ENCODE results near the gene CCDC74B.
"Not testable (repeated sequence)": the region's sequence is repeated elsewhere in the genome, so short reads cannot be mapped to it uniquely, and the experiment has no call there.

The CCDC74B gene

DNA sequence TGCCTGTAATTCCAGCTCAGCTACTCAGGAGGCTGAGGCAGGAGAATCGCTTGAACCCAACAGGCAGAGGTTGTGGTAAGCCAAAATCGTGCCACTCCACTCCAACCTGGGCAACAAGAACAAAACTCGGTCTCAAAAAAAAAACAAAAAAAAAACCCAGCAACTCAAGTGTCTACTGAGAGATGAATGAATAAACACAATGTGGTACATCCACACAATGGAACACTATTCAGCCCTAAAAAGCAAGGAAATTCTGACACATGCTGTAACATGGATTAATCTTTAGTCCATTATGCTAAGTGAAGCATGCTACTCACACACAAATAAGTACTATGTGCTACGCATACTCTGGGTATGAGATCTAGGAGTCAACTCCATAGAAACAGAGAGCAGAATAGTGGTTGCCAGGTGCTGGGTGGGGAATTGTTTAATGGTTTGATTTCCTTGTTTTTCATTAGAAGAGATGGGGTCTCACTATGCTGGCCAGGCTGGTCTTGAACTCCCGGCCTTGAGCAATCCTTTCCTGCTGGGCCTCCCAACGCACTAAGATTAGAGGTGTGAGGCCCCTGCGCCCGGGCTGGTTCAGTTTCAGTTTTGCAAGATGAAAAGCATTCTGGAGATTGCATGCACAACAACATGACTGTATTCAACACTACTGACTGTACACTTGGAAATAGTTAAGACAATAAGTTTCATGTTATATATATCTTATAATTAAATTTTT, 20.5 kb upstream of the CCDC74B start:
- no peak for DNase-seq

DNA sequence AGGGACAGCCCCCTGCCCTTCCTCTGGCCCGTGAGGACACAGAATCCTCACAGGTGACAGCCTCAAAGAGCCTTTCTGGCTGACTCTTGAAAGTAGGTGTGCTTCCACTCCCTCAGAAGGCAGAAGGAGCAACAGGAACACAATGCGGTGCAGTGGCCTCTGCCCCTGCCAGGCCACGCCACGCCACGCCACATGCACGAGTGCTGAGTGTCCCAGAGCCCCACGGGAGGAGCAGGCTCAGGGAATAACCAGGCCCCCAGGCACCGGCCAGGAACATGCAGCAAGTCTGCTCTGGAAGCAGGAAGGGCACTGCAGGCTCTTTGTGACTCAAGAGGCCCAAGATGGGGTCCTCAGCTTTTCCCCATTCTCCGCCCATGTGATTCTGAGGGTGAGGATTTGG, 18.1 kb upstream of the CCDC74B start:
- DNase-seq, result no peak

DNA sequence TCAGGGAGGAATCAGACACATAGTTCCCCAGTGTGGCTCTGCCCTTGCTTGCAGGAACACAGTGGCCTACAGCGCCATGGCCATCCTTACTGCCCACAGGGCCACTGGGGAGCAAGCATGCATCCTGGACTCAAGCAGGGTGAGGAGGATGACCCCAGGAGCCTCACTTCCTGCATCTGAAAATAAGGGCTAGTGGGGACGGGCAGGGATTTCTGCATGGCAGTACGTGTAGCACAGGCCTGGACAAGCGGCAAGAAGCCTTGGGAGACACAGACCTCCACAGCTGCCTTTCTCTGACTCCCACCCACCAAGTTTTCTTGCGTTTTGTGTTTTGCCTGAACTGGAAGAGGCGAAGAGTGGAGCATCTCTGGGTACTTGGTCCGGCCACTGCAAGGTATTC, 17.6 kb upstream of the CCDC74B start:
- not testable (repeated sequence) for DNase-seq

DNA sequence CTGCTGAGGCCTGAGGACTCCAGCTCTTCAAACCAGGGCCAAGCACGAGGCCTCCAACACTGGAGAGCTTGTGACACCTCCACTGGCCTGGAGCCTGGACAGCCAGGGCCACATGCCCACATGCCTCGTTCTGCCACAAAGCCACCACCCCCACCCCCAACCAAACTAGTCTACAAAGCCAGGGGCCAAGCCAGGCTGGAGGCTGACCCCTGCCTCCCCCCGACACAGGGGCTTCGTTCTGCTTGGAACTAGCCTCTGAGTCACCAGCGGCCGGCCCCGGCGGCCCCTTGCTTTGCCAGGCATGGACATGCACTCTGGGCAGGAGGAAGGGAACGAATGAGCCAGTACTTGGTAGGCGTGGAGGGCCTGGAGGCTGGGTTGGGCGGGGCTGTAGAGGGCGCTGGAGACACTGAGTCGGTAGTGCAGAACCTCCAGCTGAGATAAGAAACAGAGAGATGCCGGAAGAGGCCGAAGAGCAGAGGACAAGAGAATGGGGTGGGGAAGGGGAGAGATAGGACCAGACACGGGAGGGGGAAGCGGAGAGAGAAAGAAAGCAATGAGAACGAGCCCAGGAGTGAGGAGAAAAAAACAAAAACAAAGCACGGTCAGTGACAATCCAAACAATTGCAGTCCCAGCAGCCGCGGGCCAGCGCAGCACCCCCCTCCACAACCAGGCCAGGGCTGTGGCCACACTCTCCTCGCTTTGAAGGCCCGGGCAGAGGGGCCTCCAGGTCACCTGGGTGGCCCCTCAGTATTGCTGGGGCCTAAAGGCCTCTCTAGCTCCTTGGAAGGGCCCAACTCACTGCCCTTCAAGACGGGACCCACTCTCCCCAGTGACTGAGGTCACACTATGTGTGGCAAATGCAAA, 16.2 kb upstream of the CCDC74B start:
- not testable (repeated sequence) for DNase-seq

DNA sequence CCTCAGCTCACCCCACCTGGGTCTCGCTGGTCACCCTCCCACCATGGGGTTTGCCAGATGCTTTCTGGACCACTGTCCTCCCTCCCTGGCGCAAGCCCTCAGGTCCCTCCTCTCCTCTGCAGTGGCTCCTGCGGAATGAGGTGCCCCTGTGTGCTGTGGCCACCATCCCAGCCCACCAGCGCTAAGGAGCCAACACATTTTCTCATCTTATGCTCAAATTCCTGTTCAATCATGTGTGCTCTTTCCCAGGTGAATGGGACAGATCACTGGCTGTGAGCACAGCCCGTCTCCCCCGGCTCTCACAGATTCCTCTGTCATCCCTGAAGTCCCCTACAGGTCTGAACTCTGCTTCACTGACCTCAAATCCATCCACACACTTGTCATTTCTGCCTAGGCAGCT, 15.2 kb upstream of the CCDC74B start:
- DNase-seq, result no peak

DNA sequence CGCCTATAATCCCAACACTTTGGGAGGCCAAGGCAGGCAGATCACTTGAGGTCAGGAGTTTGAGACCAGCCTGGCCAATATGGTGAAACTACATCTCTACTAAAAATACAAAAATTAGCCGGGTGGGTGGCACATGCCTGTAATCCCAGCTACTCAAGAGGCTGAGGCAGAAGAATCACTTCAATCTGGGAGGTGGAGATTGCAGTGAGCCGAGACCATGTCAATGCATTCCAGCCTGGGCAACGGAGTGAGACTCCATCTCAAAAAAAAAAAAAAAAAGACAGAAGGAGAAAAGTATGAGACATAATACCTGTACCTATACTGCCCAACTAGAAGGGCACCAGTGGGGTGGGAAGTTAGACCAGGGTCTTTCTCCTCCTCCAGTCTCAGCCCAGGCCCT, 14.5 kb upstream of the CCDC74B start:
- not testable (repeated sequence) for DNase-seq

DNA sequence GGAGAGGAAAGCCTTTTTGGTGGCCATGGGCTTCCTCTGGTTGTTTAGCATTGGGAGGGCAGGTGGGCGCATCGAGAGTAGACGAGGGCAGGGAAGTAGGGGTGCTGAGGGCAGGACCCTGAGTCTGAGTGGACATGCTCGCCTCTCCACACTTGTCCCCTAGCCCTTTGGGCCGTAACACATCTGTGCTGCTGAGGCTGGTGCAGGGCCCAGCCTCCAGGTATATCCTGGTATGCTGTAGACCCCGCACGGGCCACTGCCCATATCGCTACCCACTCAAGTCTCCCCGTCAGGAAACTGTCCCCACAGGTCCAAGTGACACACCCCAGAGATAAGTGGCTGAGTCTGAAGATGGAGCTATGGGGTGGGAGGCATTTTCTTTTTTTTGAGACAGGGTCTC, 13.7 kb upstream of the CCDC74B start:
- DNase-seq, result no peak

DNA sequence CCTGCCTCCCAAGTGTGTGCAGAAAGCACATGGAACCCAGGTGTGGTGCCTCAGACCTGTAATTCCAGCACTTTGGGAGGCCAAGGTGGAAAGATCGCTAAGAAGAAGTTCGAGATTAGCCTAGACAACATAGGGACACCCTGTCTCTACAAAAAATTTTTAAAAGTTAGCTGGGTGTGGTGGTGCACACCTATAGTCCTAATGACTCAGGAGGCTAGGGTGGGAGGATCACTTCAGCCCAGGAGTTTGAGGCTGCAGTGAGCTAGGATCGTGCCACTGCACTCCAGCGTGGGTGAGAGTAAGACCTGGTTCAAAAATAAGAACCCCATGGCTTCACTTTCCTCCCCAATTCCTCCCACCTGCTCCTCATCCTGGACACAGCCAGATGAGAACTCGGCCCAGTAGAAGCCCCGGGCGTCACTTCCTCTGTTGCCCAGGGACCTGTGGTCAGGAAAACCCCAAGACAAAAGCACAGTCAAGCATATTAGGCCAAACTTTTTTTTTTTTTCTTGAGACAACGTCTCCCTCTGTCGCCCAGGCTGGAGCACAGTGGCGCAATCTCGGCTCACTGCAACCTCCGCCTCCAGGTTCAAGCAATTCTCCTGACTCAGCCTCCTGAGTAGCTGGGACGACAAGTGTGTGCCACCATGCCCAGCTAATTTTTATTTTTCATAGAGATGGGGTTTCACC, 13.1 kb upstream of the CCDC74B start:
- not testable (repeated sequence) for DNase-seq

DNA sequence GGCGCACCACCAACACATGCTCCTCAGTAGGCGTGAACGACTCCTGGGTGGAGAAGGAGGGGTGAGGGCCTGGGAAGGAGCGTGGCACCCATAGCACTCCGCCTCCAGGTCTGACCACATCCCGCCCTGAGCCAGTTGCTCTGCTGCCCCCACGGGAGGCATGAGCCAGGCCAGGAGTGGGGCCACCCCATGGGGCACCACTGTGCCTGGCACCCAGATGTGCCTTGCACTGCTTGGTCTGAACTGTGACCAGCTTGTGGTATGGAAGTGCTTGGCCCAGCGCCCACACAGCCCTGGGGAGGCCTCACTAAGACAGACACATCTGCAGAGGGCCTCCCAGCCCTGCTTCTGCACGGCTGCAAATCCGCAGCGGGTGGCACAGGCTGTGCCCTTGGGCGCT, 12.4 kb upstream of the CCDC74B start:
- DNase-seq, result not testable (repeated sequence)

DNA sequence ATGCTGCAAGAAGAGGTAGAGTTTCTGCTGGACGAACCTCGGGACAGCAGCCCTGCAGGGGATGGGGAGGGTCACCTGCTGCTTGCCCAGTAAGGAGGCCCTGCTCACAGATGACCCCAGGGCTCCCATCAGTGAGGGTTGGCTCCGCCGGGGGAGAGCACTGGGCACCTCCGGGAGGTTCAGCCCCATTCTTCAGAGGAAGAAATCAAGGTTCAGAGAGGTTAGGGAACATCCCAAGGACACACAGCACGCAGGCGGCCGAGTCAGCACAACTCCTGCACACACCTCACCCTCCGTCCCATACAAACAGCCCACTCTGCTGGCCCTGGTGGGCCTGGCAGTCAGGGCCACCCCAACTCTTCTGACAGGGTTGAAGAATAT, 11.7 kb upstream of the CCDC74B start:
- DNase-seq, result no peak

DNA sequence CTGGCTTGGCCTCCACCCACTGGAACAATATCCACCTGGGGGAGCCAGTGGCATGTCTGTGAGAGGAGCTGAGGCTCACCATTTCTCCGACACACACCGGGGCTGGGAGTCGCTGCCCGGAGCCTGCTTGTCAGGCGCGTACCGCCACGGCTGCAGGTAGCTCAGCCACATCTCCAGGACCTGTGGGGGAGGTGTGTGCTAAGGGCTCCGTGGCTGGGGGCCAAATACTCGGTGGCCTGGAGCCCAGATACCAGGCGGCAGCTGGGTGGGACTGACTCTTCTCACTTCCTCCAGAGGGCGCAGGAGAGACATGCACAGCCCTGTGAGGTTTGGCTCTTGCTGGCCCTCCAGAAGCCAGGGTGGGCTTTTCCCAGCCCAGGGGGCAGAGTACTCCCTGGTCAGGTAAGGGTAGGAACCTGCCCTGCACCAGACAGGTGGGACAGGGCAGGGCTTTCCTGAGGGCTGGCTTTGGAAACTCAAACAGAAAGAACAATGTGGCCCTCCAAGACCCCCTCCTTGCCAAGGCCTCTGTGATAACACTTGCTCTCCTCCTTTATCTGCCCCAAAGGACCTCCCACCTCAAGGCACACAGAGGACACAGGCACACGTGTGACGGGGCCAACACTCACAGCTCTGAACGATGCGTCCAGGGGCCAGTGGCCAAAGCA, 11.2 kb upstream of the CCDC74B start:
- DNase-seq, result not testable (repeated sequence)

DNA sequence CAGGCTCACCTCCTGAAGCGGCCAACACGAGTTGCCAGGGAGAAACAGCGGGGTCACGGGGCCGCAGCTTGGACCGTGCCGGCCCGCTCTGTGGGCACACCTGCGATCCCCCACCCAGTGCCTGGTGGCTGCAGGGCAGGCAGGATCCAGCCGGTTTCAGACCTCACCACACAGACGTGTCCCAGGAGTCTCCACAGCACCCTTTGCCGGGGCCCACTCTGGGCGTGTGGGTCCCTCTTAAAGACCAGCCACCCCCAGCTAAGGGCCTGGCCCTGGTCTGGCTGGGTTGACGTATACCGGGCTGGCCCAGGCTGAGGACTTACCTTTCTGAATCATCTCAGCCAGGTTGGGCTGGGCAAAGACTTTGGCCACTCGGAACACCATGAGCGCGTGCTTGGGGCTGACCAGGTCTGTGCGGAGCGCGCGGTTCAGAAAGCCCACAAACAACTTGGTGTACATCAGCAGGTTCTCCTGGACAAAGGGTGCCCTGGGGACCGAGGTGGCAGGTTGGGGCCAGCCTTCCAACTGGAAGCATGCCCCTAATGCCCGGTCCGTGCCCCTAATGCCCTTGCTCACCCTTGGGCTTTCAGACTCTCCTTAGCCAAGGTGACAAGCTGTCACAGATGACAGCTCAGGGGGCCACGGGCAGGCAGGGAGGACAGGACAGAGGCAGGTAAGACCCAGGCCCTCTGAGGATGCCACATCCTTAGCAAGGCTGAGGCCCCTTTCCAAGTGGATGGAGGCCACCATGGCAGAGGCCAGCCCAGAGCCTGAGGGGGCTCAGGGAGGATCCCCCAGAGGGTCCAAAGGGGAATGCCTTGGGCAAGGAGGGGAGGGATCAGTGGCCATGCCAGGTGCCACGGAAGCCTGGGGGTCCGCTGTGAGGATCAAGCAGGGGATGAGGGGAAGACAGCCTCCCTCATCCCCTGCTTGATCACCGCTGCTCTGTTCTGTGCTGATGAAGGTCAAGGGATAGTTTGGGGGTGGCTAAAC, 10.2 kb upstream of the CCDC74B start:
- DNase-seq, result no peak

DNA sequence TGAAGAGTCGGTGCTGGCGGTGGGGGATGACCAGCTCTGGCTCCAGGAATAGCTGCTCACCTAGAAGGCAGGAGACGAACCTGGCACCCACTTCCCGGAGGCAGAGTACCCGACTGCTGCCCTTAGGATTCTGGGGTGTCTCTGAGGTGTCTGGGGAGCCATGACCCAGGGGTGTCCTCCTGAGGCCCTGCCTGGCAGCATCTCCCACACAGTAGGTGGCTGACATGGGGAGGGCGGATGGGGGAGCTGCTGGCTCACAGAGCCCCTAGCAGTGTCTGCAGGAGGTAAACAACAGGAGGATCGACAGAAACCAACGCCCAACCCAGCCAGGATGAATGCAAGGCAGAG, 9.5 kb upstream of the CCDC74B start:
- not testable (repeated sequence) for DNase-seq

DNA sequence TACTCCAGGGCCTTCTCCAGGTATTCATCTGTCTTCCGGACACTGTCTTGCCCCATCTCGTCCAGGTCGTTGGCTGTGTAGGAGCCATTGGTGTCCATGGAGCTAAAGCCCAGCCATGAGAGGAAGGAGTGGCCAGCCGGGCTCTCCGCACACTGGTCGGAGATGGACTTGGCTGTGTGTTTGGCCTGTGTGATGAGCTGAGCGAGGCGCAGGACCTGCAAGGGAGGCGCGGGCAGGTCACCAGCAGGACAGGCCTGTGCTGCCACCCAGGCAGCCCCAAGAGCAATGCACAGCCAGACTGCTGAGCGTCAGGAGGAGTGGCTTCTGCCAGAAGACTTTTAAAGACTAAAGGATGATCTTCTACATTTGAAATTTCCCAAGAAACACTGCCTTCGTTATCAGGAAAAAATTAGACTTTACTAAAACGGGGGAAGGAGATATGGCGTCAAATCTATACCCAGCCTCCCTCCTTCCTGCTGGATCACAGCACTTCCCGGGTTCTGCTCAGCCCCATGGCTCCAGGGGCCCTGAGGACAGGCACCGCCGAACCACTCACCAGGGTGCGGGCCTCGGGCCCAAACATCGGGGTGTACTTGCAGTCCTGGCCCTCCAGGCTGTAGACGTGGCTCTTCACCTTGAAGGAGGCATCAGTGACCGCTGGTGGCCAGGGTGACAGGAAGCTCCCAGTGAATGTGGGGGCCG, 9.0 kb upstream of the CCDC74B start:
- DNase-seq, result not testable (repeated sequence)

DNA sequence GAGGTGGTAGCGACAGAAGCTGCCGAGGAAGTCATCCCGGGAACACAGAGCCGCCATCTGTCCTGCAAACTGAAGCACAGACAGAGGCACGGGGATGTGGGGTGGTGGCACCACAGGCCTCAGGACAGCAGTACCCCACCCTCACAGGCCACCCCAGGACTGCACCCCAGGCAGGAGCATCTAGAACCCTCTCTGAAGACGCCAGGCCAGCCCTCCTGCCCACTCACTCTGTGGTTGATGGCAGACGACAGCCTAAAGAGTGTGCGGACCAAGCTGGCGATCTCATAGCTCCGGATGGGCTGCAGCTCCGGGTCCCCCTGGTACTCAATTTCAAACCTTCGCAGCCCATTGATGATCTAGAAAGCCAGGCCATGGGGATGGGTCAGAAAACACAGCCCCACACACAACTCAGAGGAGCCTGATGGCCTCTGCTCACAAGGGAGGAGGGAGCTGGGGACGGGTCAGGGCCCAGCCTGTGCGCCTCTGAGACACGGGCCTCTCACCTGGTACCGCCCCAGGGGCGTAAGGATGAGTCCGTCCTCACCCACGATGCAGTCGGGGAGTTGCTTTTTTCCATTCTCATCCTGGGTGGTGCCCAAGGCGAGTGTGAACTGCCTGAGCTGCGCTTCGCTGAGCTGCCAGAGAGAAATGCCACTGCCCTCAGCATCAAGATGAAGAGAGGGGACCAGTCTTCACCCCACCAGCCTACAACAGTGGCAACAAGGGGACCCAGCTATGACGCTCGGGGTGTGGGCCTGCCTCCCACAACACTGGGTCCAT, 8.1 kb upstream of the CCDC74B start:
- DNase-seq, result no peak

DNA sequence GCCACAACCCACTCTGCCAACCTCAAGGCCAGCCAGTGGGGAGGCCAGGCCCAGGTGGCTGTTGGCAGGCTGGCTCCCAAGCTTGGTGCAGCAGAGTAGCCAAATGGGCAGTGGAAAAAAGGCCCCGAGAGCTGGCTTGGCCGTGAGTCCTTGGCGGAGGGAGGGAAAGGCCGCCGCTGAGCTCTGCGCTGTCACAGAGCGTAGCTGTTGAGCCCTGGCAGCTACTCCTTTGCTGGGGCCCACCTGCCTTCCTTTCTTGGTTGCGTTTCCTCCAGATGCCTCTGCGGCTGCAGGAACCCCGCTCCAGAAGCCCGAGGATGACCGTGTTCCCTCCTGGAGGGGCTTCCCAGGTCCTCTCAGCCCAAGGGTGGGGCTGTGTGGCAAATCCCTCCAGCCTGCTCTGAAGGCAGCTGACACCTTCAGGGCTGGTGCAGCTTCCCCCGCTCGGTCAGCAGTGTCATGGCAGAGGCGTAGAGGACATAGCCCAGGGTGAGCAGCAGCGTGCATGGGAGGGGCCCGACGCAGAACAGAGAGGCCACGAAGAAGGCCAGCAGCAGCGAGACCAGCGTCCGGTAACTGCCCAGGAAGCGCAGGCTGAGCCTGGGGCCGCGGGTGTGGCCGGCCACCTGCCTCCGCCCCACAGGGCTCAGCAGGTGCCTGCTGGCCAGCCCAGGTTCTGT, 7.4 kb upstream of the CCDC74B start:
- DNase-seq, result not testable (repeated sequence)

DNA sequence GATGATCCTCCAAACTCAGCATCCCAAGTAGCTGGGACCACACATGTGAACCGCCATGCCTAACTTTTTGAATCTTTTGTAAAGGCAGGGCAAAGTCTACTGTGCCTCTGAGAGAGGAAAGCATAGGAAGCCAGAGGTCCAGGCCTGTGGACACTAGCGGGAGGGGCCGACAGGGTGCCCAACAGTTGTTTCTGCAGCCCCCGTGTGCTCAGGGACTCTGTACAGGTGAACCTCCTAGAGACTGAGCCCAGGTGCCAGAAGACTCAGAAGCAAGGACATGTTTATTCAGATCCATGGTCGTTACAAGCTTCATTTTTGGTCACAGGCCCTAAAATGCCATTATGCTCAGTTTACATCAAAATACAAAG, 6.2 kb upstream of the CCDC74B start:
- not testable (repeated sequence) for DNase-seq

DNA sequence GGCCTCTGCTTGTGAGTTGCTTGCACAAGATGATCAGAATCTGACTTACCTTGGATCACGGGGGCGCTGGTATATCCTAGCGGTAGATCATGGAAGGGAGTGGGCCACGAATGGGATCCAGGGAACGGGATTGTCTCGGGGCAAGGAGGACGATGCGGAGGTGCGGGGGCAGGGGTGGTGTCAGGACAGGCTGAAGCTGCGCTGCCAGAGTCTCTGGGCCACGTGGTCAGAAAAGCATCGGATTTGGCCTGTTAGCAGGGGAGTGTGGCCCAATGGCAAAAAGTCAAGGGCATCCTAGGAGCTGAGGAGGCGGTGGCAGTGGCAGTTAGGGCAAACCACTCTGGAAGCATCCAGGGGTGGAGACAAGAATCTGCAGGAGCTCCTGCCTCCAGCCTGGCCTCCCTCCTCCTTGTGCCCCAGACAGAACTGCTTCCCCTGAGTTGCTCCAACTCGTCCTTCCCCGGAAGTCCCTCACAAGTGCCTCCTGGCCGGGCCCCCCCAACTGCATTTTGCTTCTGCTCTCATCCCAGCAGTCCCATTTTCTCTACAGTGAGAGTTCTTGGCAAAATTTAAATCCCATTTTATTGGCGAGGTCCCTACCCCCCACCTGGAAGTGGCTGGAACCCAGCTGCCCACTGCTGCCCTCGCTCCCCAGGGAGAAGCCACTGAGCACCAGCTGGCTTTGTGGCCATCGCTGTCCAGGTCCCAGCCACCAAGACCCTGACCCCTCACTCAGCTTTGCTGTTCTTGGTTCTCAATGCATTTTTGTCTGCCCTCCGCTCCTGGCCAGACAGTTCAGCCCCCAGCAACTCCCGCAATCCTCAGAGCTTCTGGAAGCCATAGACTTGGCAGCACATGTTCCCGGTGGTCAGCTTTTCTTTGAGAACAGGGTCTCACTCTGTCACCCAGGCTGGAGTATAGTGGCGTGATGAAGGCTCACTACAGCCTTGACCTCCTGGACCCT, 5.6 kb upstream of the CCDC74B start:
- DNase-seq, result no peak

DNA sequence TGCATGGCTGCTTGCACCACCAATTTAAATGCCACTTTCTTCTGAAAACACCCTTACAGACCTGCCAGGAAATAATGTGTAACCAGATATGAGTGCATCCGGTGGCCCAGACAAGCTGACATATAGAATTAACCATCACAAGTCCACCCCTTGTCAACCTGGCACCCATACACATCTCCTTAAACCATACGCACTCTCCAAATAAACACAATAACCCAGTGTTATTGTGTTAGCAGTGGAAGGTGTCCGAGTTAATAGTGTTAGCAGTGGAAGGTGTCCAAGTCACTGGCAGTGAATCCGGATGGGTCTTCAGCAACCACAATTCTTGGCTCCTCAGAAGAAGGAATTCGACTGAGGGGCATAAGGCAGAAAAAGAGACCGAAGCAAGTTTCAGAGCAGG, 3.6 kb upstream of the CCDC74B start:
- DNase-seq, result not testable (repeated sequence)
